C1 segment of cervical spinal cord (tissue), 14 donors: ENCODE measurements around the gene SDCBP2.
A peak's percentile ranks its signal among the peaks of the same experiment; 100 is the strongest.

Source experiments
- DNase-seq, 14 donors: peaks; one replicate each; lab custom pipeline; 2025; lab: John Stamatoyannopoulos, UW

The SDCBP2 gene

GRCh38 chr20:1313236-1313964, 15.5 kb downstream of the SDCBP2 start:
- DNase-seq: peak in 13 of 14 donors; percentile 21 to 79 (median 49)

- no peak for DNase-seq
These were observed 16.1 kb downstream of the SDCBP2 start for GRCh38 chr20:1312904-1313235.

GRCh38 chr20:1312308-1312707, 16.6 kb downstream of the SDCBP2 start:
- no peak for DNase-seq

- DNase-seq: no peak
These were observed 18.3 kb downstream of the SDCBP2 start for GRCh38 chr20:1310506-1311190.

GRCh38 chr20:1310071-1310470, 18.9 kb downstream of the SDCBP2 start:
- peak in 1 of 14 donors; percentile 13 for DNase-seq

GRCh38 chr20:1309439-1309847, 19.5 kb downstream of the SDCBP2 start:
- DNase-seq: peak in 2 of 14 donors; percentile 15 to 29

- DNase-seq: no peak
These were observed 20.2 kb downstream of the SDCBP2 start for GRCh38 chr20:1308702-1309095.

GRCh38 chr20:1308067-1308701, 20.8 kb downstream of the SDCBP2 start:
- no peak for DNase-seq

GRCh38 chr20:1307571-1307971, 21.4 kb downstream of the SDCBP2 start:
- no peak for DNase-seq

GRCh38 chr20:1307171-1307570, 21.8 kb downstream of the SDCBP2 start:
- DNase-seq: no peak

- DNase-seq: no peak
These were observed 22.4 kb downstream of the SDCBP2 start for GRCh38 chr20:1306316-1307135.

GRCh38 chr20:1305712-1306111, 23.2 kb downstream of the SDCBP2 start:
- DNase-seq: no peak

- peak in 1 of 14 donors; percentile 17 for DNase-seq
These were observed 24.0 kb downstream of the SDCBP2 start for GRCh38 chr20:1304710-1305515.

GRCh38 chr20:1302685-1303541, 26.0 kb downstream of the SDCBP2 start:
- peak in 2 of 14 donors; percentile 59 to 99 for DNase-seq

GRCh38 chr20:1301031-1301529, 27.9 kb downstream of the SDCBP2 start:
- DNase-seq: no peak

- no peak for DNase-seq
These were observed 28.7 kb downstream of the SDCBP2 start for GRCh38 chr20:1300083-1300840.

- DNase-seq: no peak
These were observed 29.4 kb downstream of the SDCBP2 start for GRCh38 chr20:1299522-1299921.

- no peak for DNase-seq
These were observed 29.9 kb downstream of the SDCBP2 start for GRCh38 chr20:1298888-1299511.

GRCh38 chr20:1298166-1298565, 30.8 kb downstream of the SDCBP2 start:
- DNase-seq: no peak
